ENCODE data around the gene SPHK1.

DNA sequence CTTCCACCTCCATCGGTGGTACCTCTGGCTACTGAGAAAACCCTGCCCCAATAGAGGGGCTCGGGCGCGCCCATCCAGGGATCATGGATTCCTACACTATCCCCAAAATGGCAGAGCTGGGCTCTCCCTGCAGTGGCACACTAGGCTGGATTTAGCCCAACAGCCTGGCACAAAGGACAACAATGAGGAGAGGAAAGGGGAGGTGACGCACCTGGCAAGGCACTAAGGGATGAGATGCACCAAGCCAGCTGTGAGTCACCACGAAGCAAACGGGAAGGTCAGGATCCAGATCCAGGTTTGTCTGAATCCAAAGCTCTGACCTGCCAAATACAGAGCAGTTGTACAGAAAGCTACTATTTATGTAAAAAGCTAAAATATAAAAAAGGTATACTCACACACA is 50.5 kb downstream of the SPHK1 start:
- TF ChIP-seq POLR2A (IDR thresholded peaks at IDR 0.05) (no peak), POLR2AphosphoS5 (IDR thresholded peaks at IDR 0.05) (no peak), EP300 (IDR thresholded peaks at IDR 0.05) (no peak)
